ENCODE results near the gene CD59.

The CD59 gene

GRCh38 chr11:33659370-33660139, 76.7 kb downstream of the CD59 start:
- no peak for TF ChIP-seq CTCF (IDR thresholded peaks at IDR 0.05; ENCODE audit: low read depth, low read length)
- H3K4me3 ChIP-seq (ENCODE audit: low read depth, low read length): no peak overlapping the region
- in situ Hi-C loops (cut with HindIII; ENCODE audit: low sequenced_read_pairs): no loop called here
- no peak for DNase-seq (ENCODE audit: low read depth, low spot score)

- H3K4me3 ChIP-seq (ENCODE audit: low read depth, low read length): no peak overlapping the region
- DNase-seq (ENCODE audit: low read depth, low spot score): no peak
- no peak for TF ChIP-seq CTCF (IDR thresholded peaks at IDR 0.05; ENCODE audit: low read depth, low read length)
- in situ Hi-C loops (cut with HindIII; ENCODE audit: low sequenced_read_pairs): no loop called here
Observed at GRCh38 chr11:33658195-33658900, 77.9 kb downstream of the CD59 start.

GRCh38 chr11:33657757-33658156, 78.5 kb downstream of the CD59 start:
- H3K4me3 ChIP-seq (ENCODE audit: low read depth, low read length): no peak overlapping the region
- no peak for TF ChIP-seq CTCF (IDR thresholded peaks at IDR 0.05; ENCODE audit: low read depth, low read length)
- in situ Hi-C loops (cut with HindIII; ENCODE audit: low sequenced_read_pairs): no loop called here
- no peak for DNase-seq (ENCODE audit: low read depth, low spot score)

- no peak overlapping the region for H3K4me3 ChIP-seq (ENCODE audit: low read depth, low read length)
- in situ Hi-C loops (cut with HindIII; ENCODE audit: low sequenced_read_pairs): no loop called here
- DNase-seq (ENCODE audit: low read depth, low spot score): no peak
- no peak for TF ChIP-seq CTCF (IDR thresholded peaks at IDR 0.05; ENCODE audit: low read depth, low read length)
Observed at GRCh38 chr11:33656768-33657167, 79.5 kb downstream of the CD59 start.

GRCh38 chr11:33655842-33656600, 80.2 kb downstream of the CD59 start:
- in situ Hi-C loops (cut with HindIII; ENCODE audit: low sequenced_read_pairs): no loop called here
- TF ChIP-seq CTCF (IDR thresholded peaks at IDR 0.05; ENCODE audit: low read depth, low read length): no peak
- H3K4me3 ChIP-seq (ENCODE audit: low read depth, low read length): no peak overlapping the region
- no peak for DNase-seq (ENCODE audit: low read depth, low spot score)

GRCh38 chr11:33654594-33654993, 81.6 kb downstream of the CD59 start:
- DNase-seq (ENCODE audit: low read depth, low spot score): no peak
- no peak overlapping the region for H3K4me3 ChIP-seq (ENCODE audit: low read depth, low read length)
- no peak for TF ChIP-seq CTCF (IDR thresholded peaks at IDR 0.05; ENCODE audit: low read depth, low read length)
- in situ Hi-C loops (cut with HindIII; ENCODE audit: low sequenced_read_pairs): no loop called here
